Activated naive CD4-positive, alpha-beta T cell treated with anti-CD3 and anti-CD28 coated beads for 36 hours (primary cell): ENCODE results near the gene B3GALT5. TPM values are rescaled to one million over a fixed set of nuclear protein-coding genes. Genes with fewer than 3 reads are reported as not detected.

Experiments used
- CTCF ChIA-PET: fragments of 350-600 bp; sonication (Branson Sonifier 250); formaldehyde crosslinking; loops from one replicate; lab custom pipeline; 2021; ENCODE audit warnings: antibody characterized with exemption; lab: Charles Lee
- DNase-seq: peaks from one replicate; pipeline ENCODE4 v3.0.0-alpha.2; 2020
- H3K27ac Mint-ChIP-seq: one replicate; pipeline ENCODE4 v1.8.0; 2021; ENCODE audit warnings: mild to moderate bottlenecking, mixed read lengths
- H3K27me3 Mint-ChIP-seq: one replicate; pipeline ENCODE4 v1.8.0; 2021; ENCODE audit warnings: low read depth, mixed read lengths
- H3K36me3 Mint-ChIP-seq: one replicate; pipeline ENCODE4 v1.8.0; 2021; ENCODE audit warnings: low read depth, mixed read lengths
- H3K4me1 Mint-ChIP-seq: one replicate; pipeline ENCODE4 v1.8.0; 2021; ENCODE audit warnings: low read depth, mixed read lengths
- H3K4me3 Mint-ChIP-seq: one replicate; pipeline ENCODE4 v1.8.0; 2021; ENCODE audit warnings: mild to moderate bottlenecking, moderate library complexity, mixed read lengths
- H3K9me3 Mint-ChIP-seq: one replicate; pipeline ENCODE4 v1.8.0; 2021; ENCODE audit warnings: mixed read lengths
- intact Hi-C: fragments of 100-400 bp; cut with micrococcal nuclease; formaldehyde crosslinking; loops from one replicate; pipeline ENCODE4 v1.15.1; 2023
- total RNA-seq, 2 experiments: library from RNA; stranded (reverse); gene quantifications; one replicate each; pipeline ENCODE4 v1.2.3, GENCODE V29; 2021

The B3GALT5 gene
- total RNA-seq, 2 experiments from 2014 or later: not detected

GRCh38 chr21:39721885-39722284 is 109.1 kb downstream of the B3GALT5 start:
- intact Hi-C loops: no loop called here
- Mint-ChIP-seq H3K4me1 (no peaks in the 10 kb centered on the region), H3K27me3 (peaks cover 14% of the 10 kb centered on the region), H3K4me3 (no peak overlapping the region), H3K9me3 (peaks cover 6% of the 10 kb centered on the region), H3K36me3 (no peaks in the 10 kb centered on the region), H3K27ac (no peak overlapping the region)
- DNase-seq: no peak
- CTCF ChIA-PET: interaction anchor here (1.4 kb wide), 1 partner anchor 212 kb away, joined by 4 read pairs; no protein-coding TSS in a partner anchor

Other genes with a start within 250 kb of the B3GALT5 start
- under 1 TPM in 1 of 2 experiments, not detected in 1; 0.26 TPM for gene LCA5L, start 167.2 kb upstream of the B3GALT5 start, total RNA-seq
- 1 to 10 TPM; 3.2 to 4.0 TPM for gene SH3BGR, start 161.0 kb upstream of the B3GALT5 start, total RNA-seq
- not detected for gene IGSF5, start 132.2 kb downstream of the B3GALT5 start, total RNA-seq